ENCODE results near the gene SEPTIN12.
A peak's percentile ranks its signal among the peaks of the same experiment; 100 is the strongest.

SEPTIN12 gene

GRCh38 chr16:4768549-4769305 lies 19.4 kb downstream of the SEPTIN12 start:
- ATAC-seq (ENCODE audit: insufficient read depth, low read depth) (peak; percentile 50), DNase-seq (peak; percentile 80)
- H3K9me3 ChIP-seq (ENCODE audit: insufficient read depth, low read length, severe bottlenecking) = no peaks in the 10 kb centered on the region
- TF ChIP-seq CTCF (IDR thresholded peaks at IDR 0.05; ENCODE audit: borderline replicate concordance, extremely low read depth, low read length, poor library complexity, severe bottlenecking) (no peak), EZH2 (IDR thresholded peaks at IDR 0.05; ENCODE audit: borderline replicate concordance, low read depth, low read length, severe bottlenecking) (no peak)
- no peaks in the 10 kb centered on the region for H3K27me3 ChIP-seq (ENCODE audit: insufficient read depth, low read length, poor library complexity)
- H2AFZ ChIP-seq (ENCODE audit: low read depth, low read length) = peak overlapping the region; percentile 98
- peaks cover 17% of the 10 kb centered on the region for H3K36me3 ChIP-seq (ENCODE audit: insufficient read depth, low read length)
- H4K20me1 ChIP-seq (ENCODE audit: insufficient read depth, low read length) = 0 out of 2 replicates have a peak, but pooled peaks cover 3% of the 10 kb centered on the region
- peak overlapping the region; percentile 85 for H3K4me2 ChIP-seq (ENCODE audit: insufficient read depth, low read length)
- H3K4me3 ChIP-seq (ENCODE audit: low read depth in 1 of 2, low read length in 2 of 2) = peak overlapping the region in 1 of 2 experiments; percentile 46; a peak in 2 of 4 replicates
- no peak overlapping the region for H3K27ac ChIP-seq (ENCODE audit: low read length)
- peak overlapping the region; percentile 20; the same call in 1 of the 2 replicates for H3K9ac ChIP-seq (ENCODE audit: low read depth, low read length)
- H3K79me2 ChIP-seq (ENCODE audit: insufficient read depth, low read length) = peaks cover 24% of the 10 kb centered on the region
- H3K4me1 ChIP-seq (ENCODE audit: insufficient read depth, low read length) = peaks cover 34% of the 10 kb centered on the region

- peaks cover 34% of the 10 kb centered on the region for H3K4me1 ChIP-seq (ENCODE audit: insufficient read depth, low read length)
- no peak for ATAC-seq (ENCODE audit: insufficient read depth, low read depth)
- DNase-seq = no peak
Observed at GRCh38 chr16:4767872-4768548, 20.1 kb downstream of the SEPTIN12 start.

GRCh38 chr16:4766875-4767628 lies 21.1 kb downstream of the SEPTIN12 start, which contains the start of gene ZNF500:
Gene ZNF500 (minus strand): TSS chr16:4767162. CDS start chr16:4765978, 1,184 bp downstream.
- Histone ChIP-seq H3K4me1 (ENCODE audit: insufficient read depth, low read length) (peaks cover 34% of the 10 kb centered on the region), H3K36me3 (ENCODE audit: insufficient read depth, low read length) (peaks cover 34% of the 10 kb centered on the region), H3K4me3 (ENCODE audit: low read depth in 1 of 2, low read length in 2 of 2) (peak within 1 kb of the TSS; percentile 84 to 89), H3K4me2 (ENCODE audit: insufficient read depth, low read length) (peak within 1 kb of the TSS; percentile 85), H3K9me3 (ENCODE audit: insufficient read depth, low read length, severe bottlenecking) (no peaks in the 10 kb centered on the region), H3K27ac (ENCODE audit: low read length) (peak within 1 kb of the TSS; percentile 75), H4K20me1 (ENCODE audit: insufficient read depth, low read length) (0 out of 2 replicates have a peak, but pooled peaks cover 3% of the 10 kb centered on the region), H3K9ac (ENCODE audit: low read depth, low read length) (peak within 1 kb of the TSS; percentile 84), H2AFZ (ENCODE audit: low read depth, low read length) (peak within 1 kb of the TSS; percentile 98), H3K27me3 (ENCODE audit: insufficient read depth, low read length, poor library complexity) (no peaks in the 10 kb centered on the region), H3K79me2 (ENCODE audit: insufficient read depth, low read length) (peaks cover 26% of the 10 kb centered on the region)
- DNase-seq (peak; percentile 97), ATAC-seq (ENCODE audit: insufficient read depth, low read depth) (peak; percentile 96)
- TF ChIP-seq EZH2 (IDR thresholded peaks at IDR 0.05; ENCODE audit: borderline replicate concordance, low read depth, low read length, severe bottlenecking) (no peak), CTCF (IDR thresholded peaks at IDR 0.05; ENCODE audit: borderline replicate concordance, extremely low read depth, low read length, poor library complexity, severe bottlenecking) (no peak)

More at GRCh38 chr16:4767872-4768548, 20.1 kb downstream of the SEPTIN12 start:
- Histone ChIP-seq H3K27ac (ENCODE audit: low read length) (no peak overlapping the region), H3K36me3 (ENCODE audit: insufficient read depth, low read length) (peaks cover 24% of the 10 kb centered on the region), H3K27me3 (ENCODE audit: insufficient read depth, low read length, poor library complexity) (no peaks in the 10 kb centered on the region), H3K9ac (ENCODE audit: low read depth, low read length) (peak overlapping the region; percentile 20; the same call in 1 of the 2 replicates), H2AFZ (ENCODE audit: low read depth, low read length) (peak overlapping the region; percentile 98), H3K79me2 (ENCODE audit: insufficient read depth, low read length) (peaks cover 24% of the 10 kb centered on the region), H3K9me3 (ENCODE audit: insufficient read depth, low read length, severe bottlenecking) (no peaks in the 10 kb centered on the region), H4K20me1 (ENCODE audit: insufficient read depth, low read length) (0 out of 2 replicates have a peak, but pooled peaks cover 3% of the 10 kb centered on the region), H3K4me3 (ENCODE audit: low read depth in 1 of 2, low read length in 2 of 2) (peak overlapping the region in 1 of 2 experiments; percentile 84; a peak in 2 of 4 replicates), H3K4me2 (ENCODE audit: insufficient read depth, low read length) (peak overlapping the region; percentile 85)
- TF ChIP-seq EZH2 (IDR thresholded peaks at IDR 0.05; ENCODE audit: borderline replicate concordance, low read depth, low read length, severe bottlenecking) = no peak
- no peak for TF ChIP-seq CTCF (IDR thresholded peaks at IDR 0.05; ENCODE audit: borderline replicate concordance, extremely low read depth, low read length, poor library complexity, severe bottlenecking)
